Nephron (organoid): ENCODE data around the gene TFB2M.

Experiments
- H3K27ac Mint-ChIP-seq, 3 experiments: 2 replicates each; pipeline ENCODE4 v1.8.0; 2020; ENCODE audit warnings: mixed read lengths in 3 of 3, mild to moderate bottlenecking in 2 of 3, moderate library complexity in 1 of 3
- H3K27me3 Mint-ChIP-seq: 2 replicates; pipeline ENCODE4 v1.8.0; 2021; ENCODE audit warnings: low read depth, mild to moderate bottlenecking, moderate library complexity, mixed read lengths
- H3K36me3 Mint-ChIP-seq: 2 replicates; pipeline ENCODE4 v1.8.0; 2020; ENCODE audit warnings: low read depth, mixed read lengths
- H3K4me1 Mint-ChIP-seq: 2 replicates; pipeline ENCODE4 v1.8.0; 2020; ENCODE audit warnings: mixed read lengths
- H3K4me3 Mint-ChIP-seq, 3 experiments: 2 replicates each; pipeline ENCODE4 v1.8.0; 2020; ENCODE audit warnings: mild to moderate bottlenecking in 3 of 3, mixed read lengths in 3 of 3, moderate library complexity in 2 of 3
- H3K9me3 Mint-ChIP-seq: 2 replicates; pipeline ENCODE4 v1.8.0; 2020; ENCODE audit warnings: mixed read lengths
- TF ChIP-seq, protein P1 (sequence below), 3 experiments: fragments of 200-600 bp; sonication (generic); IDR thresholded peaks; one replicate each; pipeline ENCODE4 v1.5.0; 2021; ENCODE audit warnings: antibody characterized with exemption in 3 of 3; ENCODE audit not compliant: unreplicated experiment in 3 of 3

The TFB2M gene

DNA sequence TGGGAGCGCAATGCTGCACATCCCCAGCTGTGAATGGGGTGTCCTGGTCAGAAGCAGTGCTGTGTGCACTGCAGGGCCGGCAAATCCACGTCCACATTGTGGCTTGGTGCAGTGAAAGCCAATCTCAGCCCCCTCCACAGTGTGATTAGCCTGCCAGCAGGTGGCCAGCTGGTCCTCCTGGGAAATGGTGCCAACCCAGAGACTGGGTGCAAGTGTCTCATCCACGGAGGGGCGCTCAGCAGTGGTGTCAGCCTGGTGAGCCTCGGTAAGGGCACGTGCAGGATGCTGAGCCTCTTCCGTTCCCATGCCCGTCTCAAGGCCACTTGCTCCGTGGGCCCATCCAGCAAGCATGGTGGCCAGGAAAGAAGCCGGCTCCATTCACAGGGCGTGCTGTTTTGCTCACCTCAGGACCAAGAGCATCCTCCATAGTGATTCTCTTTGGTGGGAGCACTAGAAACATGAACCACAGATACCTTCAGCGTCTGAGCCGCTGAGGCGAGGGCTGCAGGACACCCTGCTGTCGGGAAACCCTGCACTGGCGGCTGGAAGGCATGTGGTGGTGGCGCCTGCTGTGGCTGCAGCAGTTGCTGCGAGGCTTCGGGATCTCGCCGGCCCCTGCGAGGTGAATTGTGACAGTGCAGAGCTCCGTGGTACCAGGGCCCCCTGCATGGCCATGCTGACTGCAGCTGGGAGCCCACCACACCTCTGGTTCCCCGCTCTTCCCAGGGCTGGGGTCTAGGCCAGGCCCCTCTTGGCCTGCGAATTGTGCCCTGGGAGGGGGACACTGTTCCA, 57.0 kb downstream of the TFB2M start:
- Mint-ChIP-seq H3K9me3 (peaks cover under 1% of the 10 kb centered on the region), H3K27me3 (peaks cover 8% of the 10 kb centered on the region), H3K4me3 (peak overlapping the region in 1 of 3 experiments; percentile 84), H3K27ac (no peak overlapping the region), H3K4me1 (peaks cover 13% of the 10 kb centered on the region), H3K36me3 (no peaks in the 10 kb centered on the region)
- TF ChIP-seq, protein P1, sequence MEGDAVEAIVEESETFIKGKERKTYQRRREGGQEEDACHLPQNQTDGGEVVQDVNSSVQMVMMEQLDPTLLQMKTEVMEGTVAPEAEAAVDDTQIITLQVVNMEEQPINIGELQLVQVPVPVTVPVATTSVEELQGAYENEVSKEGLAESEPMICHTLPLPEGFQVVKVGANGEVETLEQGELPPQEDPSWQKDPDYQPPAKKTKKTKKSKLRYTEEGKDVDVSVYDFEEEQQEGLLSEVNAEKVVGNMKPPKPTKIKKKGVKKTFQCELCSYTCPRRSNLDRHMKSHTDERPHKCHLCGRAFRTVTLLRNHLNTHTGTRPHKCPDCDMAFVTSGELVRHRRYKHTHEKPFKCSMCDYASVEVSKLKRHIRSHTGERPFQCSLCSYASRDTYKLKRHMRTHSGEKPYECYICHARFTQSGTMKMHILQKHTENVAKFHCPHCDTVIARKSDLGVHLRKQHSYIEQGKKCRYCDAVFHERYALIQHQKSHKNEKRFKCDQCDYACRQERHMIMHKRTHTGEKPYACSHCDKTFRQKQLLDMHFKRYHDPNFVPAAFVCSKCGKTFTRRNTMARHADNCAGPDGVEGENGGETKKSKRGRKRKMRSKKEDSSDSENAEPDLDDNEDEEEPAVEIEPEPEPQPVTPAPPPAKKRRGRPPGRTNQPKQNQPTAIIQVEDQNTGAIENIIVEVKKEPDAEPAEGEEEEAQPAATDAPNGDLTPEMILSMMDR (IDR thresholded peaks at IDR 0.05; ENCODE audit: unreplicated experiment in 3 of 3): no peak

DNA sequence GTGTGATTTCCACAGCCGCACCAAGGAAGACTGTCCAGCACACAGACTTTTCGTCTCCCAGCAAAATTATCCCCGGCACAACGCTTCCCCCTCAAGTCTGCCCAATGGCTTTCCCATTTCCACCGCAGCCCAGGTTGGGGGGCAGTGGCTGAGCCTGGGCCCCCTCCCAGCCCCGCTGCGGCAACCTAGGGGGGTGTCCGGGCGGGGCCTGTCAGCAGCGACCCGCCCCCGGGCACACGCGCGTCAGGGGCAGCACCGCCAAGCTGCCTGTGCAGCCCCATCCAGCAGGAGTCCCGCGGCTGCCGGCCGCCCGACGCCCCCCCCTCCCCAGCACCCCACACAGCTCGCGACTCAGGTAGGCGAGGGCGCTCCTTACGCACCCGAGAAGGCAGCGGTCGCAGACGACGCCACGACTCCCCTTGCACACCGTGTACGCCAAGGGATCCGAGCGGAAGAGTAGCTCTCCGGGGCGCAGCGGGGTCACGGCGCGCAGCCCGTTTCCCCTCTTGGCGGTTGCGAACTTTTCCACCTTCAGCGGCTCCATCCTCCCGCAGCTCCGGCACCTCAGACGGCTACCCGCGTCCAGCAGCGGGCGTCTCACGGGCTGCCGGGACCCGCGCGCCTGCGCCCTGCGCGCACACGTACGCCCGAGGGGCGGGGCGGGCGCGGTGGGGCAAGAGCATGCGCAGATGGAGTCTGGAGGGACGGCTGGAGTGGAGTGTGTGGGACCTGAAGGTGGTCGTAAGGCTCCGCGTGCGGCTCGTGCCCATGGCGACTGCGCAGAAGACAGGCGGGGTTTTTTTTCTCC, 59.2 kb downstream of the TFB2M start, which contains the start of gene SMYD3:
SMYD3 (minus strand) TSS at position 606 of the 808 bp plus-strand sequence.
- Mint-ChIP-seq H3K4me3 (peak within 1 kb of the TSS; percentile 81 to 91 (median 89)), H3K9me3 (no peaks in the 10 kb centered on the region), H3K27ac (peak within 1 kb of the TSS; percentile 54 to 84 (median 71)), H3K4me1 (peaks cover 13% of the 10 kb centered on the region), H3K27me3 (peaks cover 6% of the 10 kb centered on the region), H3K36me3 (no peaks in the 10 kb centered on the region)
- TF ChIP-seq, protein P1 (IDR thresholded peaks at IDR 0.05; ENCODE audit: unreplicated experiment in 3 of 3): peak in 1 of 3 experiments; percentile 13

DNA sequence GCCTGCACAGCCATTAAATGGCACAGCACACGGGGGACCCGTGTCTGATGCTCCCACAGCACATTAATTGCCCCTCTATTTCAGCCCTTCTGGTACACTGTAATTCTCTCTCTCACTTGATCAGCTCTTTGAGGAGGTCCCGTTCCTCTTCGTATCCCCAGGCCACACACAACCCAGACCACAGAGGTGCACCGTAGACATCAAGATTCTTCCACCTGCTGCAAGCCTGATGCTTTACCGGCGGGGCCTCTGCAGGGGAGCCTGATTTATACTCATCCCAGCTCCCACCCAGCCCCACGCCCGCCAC, 59.7 kb downstream of the TFB2M start:
- peaks cover 3% of the 10 kb centered on the region for H3K36me3 Mint-ChIP-seq
- TF ChIP-seq, protein P1 (IDR thresholded peaks at IDR 0.05; ENCODE audit: unreplicated experiment in 3 of 3): no peak
- peaks cover 6% of the 10 kb centered on the region for H3K27me3 Mint-ChIP-seq
- H3K4me1 Mint-ChIP-seq: peaks cover 13% of the 10 kb centered on the region
- no peaks in the 10 kb centered on the region for H3K9me3 Mint-ChIP-seq
- peak overlapping the region; percentile 81 to 91 (median 89) for H3K4me3 Mint-ChIP-seq
- H3K27ac Mint-ChIP-seq: peak overlapping the region in 1 of 3 experiments; percentile 7

DNA sequence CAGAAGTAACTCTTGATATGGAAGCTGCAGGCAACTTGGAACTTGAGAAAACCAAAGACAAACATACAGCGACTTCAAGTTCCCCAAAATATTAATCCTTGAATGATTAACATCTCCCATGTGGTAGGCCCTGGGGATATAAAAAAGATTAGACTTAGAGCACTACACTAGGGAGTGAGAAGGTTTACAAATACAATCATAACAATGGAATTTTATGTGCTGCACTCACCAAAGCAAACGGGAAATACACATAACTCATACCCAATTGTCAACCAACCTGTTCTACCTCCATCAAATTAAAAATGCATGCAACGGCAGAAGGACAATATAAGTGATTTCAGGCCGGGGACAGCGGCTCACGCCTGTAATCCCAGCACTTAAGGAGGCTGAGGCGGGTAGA, 62.7 kb downstream of the TFB2M start:
- H3K27ac Mint-ChIP-seq: no peak overlapping the region
- H3K36me3 Mint-ChIP-seq: peaks cover 3% of the 10 kb centered on the region
- H3K27me3 Mint-ChIP-seq: peaks cover 6% of the 10 kb centered on the region
- H3K4me3 Mint-ChIP-seq: peak overlapping the region in 1 of 3 experiments; percentile 34
- TF ChIP-seq, protein P1 (IDR thresholded peaks at IDR 0.05; ENCODE audit: unreplicated experiment in 3 of 3): no peak
- peaks cover 13% of the 10 kb centered on the region for H3K4me1 Mint-ChIP-seq
- no peaks in the 10 kb centered on the region for H3K9me3 Mint-ChIP-seq

DNA sequence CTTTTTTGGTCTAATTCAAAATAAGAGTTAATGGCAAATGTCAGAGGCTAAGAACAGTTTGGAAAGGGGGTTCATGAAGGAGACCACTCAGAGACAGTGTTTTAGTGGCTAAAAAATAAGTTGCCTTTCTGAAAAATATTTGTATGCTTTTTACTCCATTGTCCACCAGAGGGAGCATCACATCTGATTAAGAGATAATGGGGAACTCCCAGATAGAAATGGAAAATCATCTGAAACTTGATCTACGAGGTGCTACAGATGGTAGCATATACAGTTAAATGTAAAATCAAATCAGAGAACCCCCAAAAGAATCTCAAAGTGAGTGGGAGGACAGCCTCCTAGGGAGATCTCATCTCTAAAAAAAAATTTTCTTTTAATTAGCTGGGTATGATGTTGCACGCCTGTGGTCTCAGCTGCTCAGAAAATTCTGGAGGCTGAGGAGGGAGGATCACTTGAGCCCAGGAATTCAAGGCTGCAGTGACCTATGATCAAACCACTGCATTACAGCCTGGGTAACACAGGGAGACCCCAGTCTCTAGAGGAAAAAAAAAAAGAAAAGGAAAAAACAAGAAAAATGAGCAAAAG, 68.6 kb downstream of the TFB2M start:
- H3K36me3 Mint-ChIP-seq: peaks cover 3% of the 10 kb centered on the region
- no peak overlapping the region for H3K27ac Mint-ChIP-seq
- TF ChIP-seq, protein P1 (IDR thresholded peaks at IDR 0.05; ENCODE audit: unreplicated experiment in 3 of 3): peak; percentile 55 to 75 (median 73)
- no peaks in the 10 kb centered on the region for H3K27me3 Mint-ChIP-seq
- H3K9me3 Mint-ChIP-seq: no peaks in the 10 kb centered on the region
- H3K4me3 Mint-ChIP-seq: no peak overlapping the region
- H3K4me1 Mint-ChIP-seq: peaks cover 2% of the 10 kb centered on the region
